HG03108 (cell line): ENCODE data around the gene FDXACB1.

Experiments used
- ATAC-seq: cut with Tn5 transposase; IDR thresholded peaks from one replicate; pipeline ENCODE4 v1.9.1; 2021; ENCODE audit warnings: moderate library complexity; ENCODE audit not compliant: unreplicated experiment

FDXACB1 gene

DNA sequence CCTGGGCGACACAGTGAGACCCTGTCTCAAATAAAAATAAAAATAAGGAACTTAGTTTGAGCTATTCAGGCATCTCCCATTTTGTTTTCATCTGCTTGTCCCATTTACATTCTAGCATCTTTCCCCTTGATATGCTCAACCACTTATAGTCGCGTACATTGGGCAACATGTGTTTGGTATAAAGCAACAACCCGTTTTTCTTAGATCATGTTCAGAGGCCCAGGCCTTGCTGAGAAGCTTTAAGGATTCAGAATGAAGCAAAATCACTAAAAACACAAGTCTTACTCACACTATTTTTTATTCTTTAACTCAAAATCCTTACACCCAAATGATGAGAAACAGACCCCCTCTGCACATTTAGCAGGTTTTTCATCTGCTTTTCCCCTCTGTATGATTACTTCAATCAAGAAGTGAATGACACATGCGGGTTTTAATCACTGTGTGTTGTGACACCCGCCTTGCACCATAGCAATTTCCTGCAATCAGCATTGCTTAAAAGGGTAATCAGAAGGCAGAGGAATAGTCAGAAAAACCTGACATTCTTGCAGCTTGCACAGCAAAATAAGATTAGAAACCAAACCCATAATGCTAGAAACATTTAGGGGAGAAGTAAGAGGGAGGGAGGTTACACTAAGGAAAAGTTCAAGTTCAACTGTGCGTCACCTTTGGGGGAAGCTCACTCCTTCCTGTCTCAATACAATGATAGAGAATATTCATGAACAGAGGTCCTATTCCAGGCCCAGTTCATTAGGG, 33.5 kb downstream of the FDXACB1 start:
- ATAC-seq = no peak

DNA sequence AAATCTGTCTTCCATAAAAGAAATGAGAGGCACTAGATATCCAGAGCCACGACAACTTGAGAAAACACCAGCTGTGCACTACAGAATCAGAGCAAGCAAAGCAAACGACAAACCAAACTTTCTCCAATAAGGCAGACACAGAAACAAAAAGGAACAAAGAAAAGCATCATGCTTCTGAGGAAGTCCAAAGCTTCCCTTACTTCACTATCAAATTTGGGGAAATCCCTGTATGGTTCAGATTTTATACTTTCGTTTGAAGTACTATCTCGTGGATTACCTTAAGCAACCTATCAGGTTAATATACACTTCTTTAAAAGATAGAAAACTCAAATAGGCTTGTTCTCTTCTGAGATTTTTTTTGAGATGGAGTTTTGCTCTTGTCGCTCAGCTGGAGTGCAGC, 35.3 kb downstream of the FDXACB1 start:
- no peak for ATAC-seq

DNA sequence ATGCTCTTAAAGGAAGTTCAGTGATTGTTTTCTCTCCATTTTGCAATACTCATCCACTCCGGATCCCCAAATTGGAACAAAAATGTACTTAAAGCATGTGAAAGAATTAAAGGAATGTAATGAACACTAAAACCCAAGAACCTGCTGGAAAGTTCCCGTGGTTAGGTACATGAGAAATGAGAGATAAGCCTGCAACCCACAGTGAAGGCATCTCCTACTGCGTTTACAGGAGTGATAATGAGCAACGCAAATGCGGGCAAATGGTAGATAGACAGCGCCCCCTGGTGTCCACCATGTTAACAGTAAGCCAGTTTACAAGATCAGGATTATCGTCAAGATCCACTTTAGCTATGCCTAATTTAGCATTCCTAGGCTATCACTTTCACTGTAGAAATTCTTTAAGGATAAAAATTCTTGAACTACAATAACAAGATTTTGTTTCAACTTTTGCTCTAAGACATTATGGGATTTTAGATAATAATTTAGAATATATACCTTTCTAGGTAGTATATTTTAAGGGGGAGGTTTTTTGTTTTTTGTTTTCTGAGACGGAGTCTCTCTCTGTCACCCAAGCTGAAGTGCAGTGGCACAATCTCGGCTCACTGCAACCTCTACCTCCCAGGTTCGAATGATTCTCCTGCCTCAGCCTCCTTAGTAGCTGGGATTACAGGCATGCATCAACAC, 37.5 kb downstream of the FDXACB1 start:
- ATAC-seq = peak; percentile 37

DNA sequence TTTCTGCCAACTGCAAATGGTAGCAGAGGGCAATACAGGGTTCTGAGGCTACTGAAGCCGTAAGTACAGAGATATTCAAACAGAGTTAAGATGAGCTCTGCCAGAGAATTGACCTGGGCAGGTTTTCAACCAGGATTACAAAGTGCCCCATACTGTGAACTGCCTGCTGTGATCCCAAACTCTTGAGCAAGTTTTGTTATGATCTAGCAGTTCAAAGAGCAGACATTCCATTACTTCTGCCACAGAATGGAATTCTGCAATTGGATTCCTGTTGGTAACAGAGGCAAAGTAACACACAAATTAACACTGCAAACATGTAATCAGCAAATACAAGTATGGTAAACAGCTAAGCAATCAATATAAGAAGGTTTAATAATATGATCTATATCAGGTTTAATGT, 38.8 kb downstream of the FDXACB1 start:
- no peak for ATAC-seq

DNA sequence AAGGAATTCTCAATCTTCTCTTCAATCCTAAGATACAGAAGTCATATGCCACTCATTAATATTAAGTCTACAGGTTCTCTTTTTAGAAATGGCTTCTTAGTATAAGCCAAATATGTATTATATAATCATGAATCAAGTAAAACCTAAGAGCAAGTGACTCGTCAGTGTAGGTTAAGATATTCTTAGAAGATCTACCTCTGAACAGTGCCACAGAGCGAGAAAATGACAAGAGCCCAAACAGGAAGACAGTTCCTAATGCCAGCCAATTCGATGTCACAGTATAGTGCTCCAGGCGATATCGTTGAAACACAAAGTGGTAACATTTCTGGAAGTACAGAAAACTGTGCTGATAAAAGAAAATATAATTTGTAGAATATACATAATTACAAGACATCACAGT, 40.9 kb downstream of the FDXACB1 start:
- ATAC-seq = no peak

DNA sequence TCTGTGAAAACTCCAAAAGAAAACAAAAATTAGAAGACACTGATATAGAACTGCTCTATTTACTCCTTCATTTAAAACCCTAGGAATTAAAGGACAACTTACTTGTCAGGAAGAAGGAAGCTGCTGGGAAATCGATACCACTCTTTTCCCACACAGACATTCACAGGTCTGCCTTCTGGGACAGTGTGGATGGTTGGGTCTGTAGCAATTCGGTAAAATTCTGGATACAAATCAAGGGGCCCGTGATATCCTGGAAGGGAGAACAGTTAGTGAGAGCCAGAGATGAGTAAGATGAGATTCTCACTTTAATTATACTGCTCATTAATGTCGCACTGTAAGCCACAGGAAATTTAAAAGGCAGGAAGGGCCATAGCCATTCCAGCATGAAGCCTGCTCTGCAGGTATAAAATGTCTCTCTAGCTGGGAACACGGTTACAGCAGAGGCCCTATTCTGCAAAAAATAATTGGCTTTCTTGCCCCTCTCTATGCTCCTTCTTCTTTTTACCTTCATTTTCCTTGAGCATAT, 41.5 kb downstream of the FDXACB1 start:
- no peak for ATAC-seq

DNA sequence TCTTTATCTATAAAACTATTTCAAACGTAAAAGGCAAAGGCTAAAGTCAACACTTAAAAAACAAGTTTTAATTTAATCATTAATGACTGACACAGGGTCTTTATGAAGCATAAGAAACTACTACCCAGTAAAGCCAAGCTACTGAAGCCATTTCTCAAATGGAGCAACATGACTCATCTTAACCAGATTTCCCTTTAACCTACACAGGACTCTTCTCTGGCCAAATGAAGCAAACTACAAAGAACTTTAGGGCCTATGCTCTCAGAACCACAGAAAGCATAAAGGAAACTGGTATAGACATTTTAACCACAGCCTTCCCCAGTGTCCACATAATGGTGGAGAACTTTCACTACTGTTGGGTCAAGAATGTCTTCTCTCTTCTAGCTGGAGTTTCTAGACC, 42.2 kb downstream of the FDXACB1 start:
- peak; percentile 76 for ATAC-seq

DNA sequence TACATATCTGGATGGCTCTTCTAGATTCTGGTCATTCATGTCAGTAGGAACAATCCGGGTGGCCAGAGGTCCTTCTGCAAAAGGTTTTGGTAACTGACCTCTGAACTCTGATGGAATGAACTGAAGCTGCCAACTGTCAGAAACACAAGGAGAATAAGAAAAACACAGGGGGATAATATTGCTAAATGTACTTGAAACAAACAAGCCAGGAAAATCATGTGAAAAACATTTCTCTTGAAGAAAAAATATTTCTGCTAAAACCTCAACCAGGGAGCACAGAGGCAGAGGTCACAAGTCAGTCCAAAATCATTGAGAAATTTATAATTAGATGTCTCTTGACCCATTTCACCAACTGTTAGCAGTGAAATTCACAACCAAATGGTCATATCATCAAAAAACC, 42.8 kb downstream of the FDXACB1 start:
- no peak for ATAC-seq

DNA sequence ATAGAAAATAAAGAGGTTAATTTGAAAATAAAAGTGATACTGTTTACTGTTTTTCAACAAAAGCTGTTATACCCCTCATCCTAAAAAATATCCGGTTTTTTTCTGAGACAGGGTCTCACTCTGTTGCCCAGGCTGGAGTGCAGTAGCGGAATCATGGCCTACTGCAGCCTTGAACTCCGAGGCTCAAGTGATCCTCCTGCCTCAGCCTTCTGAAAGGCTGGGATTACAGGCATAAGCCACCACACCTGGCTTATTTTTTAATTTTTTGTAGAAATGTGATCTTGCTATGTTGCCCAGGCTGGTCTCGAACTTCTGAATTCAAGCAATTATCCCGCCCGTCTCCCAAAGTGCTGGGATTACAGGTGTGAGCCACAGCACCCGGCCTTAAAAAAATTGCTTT, 43.3 kb downstream of the FDXACB1 start:
- no peak for ATAC-seq

DNA sequence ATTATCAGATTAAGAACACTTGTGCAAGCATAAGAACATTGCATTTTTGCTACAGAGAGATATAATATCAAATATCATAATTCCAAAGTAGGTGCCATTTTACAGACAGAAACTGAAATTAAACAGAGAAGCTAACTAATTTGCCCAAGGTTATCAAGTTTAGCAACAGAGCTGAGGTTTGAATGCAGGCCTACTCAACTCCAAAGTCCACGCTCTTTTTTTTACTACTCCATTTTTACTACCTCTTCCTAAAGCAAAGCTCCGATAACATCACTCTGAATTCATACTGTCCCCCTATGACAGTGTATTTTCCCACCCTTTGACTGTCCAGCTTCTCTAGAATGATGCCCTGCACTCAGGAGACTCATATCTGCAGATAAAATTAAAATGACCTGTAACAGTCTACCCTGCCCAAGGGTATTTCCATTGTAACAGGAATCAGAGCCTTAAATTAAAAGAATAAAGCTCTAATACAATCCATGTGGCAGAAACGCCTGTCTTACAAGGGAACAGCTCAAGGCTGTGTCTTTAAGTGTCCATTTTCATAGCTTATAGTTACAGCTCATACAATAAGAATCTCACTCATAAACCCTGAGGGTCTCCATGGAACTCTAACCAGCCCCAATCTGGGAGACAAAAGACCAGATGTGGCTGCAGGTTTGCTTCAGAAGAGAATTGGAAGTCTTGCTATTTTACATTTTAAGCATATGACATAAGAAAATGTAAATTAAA, 44.4 kb downstream of the FDXACB1 start:
- no peak for ATAC-seq

DNA sequence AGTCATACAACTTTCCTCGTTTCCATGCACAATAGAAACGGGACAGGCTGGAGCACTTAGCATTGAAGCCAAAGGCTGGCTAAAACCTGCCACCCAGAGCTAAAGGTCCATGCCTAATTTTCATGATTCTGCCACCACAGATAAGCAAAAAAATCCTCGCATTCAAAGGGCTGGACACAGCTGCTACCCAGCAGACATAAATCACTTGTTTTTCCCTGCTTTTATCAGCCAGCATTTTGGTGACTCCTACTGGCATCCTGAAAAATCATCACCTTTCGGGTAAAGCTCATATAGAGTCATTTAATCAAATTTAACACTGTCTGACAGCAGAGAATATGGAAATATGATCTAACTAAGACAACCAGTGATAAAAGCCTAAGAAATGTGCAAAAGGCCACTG, 45.4 kb downstream of the FDXACB1 start:
- no peak for ATAC-seq

DNA sequence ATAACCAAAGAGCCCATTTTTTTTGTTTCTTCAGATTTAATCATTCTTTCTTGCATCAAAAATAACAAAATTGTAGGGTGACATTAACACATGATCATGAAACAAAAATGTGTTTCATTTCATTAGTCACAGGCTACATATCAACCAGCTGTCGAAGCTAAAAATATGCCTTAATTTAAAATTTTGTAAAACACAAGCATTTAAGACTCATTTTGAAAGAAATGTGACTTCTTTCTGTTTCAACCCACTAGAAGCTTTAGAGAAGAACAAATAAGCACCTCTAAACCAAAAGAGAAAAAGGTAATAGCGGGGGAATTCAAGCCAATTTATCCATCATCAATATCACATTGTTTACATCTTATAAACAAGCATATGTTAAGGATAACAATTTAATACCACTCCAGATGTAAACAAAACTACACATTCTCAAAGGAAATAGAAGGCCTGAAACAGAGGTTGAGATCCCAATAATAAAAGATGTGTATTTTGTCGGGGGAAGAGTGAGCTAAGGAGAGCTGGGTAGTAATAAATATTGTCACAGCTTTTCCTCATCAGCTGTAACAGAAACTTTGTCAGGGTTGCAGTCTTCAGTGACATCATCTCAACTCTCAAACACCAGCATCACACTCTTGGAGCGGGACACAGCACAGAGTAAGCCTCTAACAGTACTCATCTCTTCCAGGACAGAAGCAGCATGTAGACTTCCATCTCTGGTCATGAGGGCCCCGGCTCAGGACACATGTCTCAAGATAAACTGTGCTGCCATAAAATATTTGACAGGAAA, 49.6 kb downstream of the FDXACB1 start:
- ATAC-seq = peak; percentile 67

DNA sequence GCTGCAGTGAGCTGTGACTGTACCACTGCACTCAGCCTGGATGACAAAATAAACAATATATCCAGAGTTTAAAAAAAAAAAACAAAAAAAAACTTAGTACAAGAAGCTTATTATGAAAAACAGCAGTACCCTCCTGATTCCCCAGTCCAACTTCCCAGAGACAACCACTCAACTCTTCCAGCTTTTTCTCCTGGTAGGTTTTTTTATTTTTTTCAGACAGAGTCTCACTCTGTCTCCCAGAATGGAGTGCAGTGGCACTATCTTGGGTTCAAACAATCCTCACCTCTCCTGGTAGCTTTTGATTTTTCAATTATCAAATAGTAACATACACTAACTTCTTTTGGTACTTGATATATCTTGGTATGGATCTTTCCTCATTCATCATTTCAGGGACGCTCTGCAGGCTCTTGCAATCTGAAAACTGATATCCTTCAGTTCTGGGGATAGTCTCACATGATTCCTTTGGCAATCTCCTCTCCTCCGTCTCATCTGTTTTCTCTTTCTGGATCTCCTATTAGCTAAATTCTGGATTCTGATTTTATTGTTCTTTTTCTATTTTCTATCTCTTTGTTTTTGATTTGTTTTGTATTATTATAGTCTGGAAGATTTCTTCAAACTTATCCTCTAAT, 52.5 kb downstream of the FDXACB1 start:
- no peak for ATAC-seq
